Ascending aorta (tissue), 2 donors: ENCODE measurements around the gene PPP1R14D. TPM values are rescaled to one million over a fixed set of nuclear protein-coding genes. Genes with fewer than 3 reads are reported as not detected.

Source experiments
- DNase-seq, 2 donors: peaks; one replicate each; pipeline ENCODE4 v3.0.0-alpha.2; 2019; ENCODE audit warnings: low spot score in 2 of 2
- H3K27ac ChIP-seq, 2 donors: fragments of 200-600 bp; sonication (generic); one replicate each; pipeline ENCODE4 v1.5.1; 2016 to 2017; ENCODE audit warnings: mild to moderate bottlenecking in 1 of 2
- H3K27me3 ChIP-seq: fragments of 200-600 bp; sonication (generic); one replicate; pipeline ENCODE4 v1.5.1; 2017
- H3K36me3 ChIP-seq, 2 donors: fragments of 200-600 bp; sonication (generic); one replicate each; pipeline ENCODE4 v1.5.1; 2016
- H3K4me1 ChIP-seq, 2 donors: fragments of 200-600 bp; sonication (generic); one replicate each; pipeline ENCODE4 v1.5.1; 2016 to 2017; ENCODE audit warnings: mild to moderate bottlenecking in 1 of 2
- H3K4me3 ChIP-seq, 2 donors: fragments of 200-600 bp; sonication (generic); one replicate each; pipeline ENCODE4 v1.5.1; 2016 to 2017; ENCODE audit warnings: mild to moderate bottlenecking in 1 of 2
- H3K9me3 ChIP-seq, 2 donors: fragments of 200-600 bp; sonication (generic); one replicate each; pipeline ENCODE4 v1.5.1; 2016
- intact Hi-C: fragments of 100-400 bp; cut with DNase I; formaldehyde crosslinking; loops from one replicate; pipeline ENCODE4 v1.15.1; 2023
- total RNA-seq: library from RNA; depleted of rRNA; stranded (reverse); fragments of >200 nt; gene quantifications from one replicate; pipeline ENCODE4 v1.1.0, GENCODE V29; 2016
- TF ChIP-seq, protein P1 (sequence below), 3 experiments: fragments of 200-600 bp in 2 of 3; fragments of 450-650 bp in 1 of 3; sonication (generic) in 2 of 3; IDR thresholded peaks; one replicate each; pipeline ENCODE4 v1.5.1; 2016 to 2019; ENCODE audit warnings: antibody characterized with exemption in 3 of 3, mild to moderate bottlenecking in 1 of 3, moderate library complexity in 1 of 3

The PPP1R14D gene
- total RNA-seq, 1 donor from 2014 or later: not detected

DNA sequence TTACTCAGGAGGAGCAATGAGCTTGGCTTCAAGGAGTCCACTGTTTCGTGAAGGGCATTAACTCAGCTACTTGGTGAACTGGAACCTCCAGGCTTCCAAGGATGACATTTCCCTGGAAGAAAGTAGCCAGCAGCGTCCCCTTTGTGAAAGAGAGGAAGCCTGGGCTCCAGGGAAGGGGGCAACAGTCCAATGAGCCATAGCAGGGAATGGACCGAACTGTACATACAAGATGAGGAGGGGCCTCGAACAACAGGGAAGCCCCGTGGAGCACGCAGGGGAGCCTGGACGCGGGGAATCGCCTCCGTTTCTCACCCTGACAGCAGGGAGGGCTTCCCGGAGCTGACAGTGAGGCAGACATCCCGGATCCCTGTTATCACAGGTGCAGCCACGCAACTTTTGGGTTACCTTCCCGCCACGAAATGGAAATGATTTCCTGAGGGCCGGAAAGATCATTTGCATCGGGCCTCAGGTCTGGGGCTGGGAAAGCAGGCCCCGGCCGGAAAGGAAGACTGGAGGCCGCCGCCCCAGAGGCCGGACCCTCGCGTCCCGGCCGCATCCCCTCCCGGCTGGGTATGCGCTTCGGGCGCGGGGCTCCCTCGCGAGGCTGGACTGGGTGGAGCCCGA is 14.9 kb upstream of the PPP1R14D start:
- intact Hi-C loops: no loop called here
- Histone ChIP-seq H3K36me3 (no peaks in the 10 kb centered on the region), H3K27ac (no peak overlapping the region), H3K9me3 (no peaks in the 10 kb centered on the region), H3K4me1 (peaks cover 9 to 11% of the 10 kb centered on the region in 2 donors), H3K4me3 (peak overlapping the region; percentile 60 to 63), H3K27me3 (no peaks in the 10 kb centered on the region)
- TF ChIP-seq, protein P1, sequence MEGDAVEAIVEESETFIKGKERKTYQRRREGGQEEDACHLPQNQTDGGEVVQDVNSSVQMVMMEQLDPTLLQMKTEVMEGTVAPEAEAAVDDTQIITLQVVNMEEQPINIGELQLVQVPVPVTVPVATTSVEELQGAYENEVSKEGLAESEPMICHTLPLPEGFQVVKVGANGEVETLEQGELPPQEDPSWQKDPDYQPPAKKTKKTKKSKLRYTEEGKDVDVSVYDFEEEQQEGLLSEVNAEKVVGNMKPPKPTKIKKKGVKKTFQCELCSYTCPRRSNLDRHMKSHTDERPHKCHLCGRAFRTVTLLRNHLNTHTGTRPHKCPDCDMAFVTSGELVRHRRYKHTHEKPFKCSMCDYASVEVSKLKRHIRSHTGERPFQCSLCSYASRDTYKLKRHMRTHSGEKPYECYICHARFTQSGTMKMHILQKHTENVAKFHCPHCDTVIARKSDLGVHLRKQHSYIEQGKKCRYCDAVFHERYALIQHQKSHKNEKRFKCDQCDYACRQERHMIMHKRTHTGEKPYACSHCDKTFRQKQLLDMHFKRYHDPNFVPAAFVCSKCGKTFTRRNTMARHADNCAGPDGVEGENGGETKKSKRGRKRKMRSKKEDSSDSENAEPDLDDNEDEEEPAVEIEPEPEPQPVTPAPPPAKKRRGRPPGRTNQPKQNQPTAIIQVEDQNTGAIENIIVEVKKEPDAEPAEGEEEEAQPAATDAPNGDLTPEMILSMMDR (IDR thresholded peaks at IDR 0.05): no peak
- no peak for DNase-seq

GRCh38 chr15:40841741-40842140 is 13.2 kb upstream of the PPP1R14D start:
- Histone ChIP-seq H3K36me3 (no peaks in the 10 kb centered on the region), H3K4me1 (peaks cover 9 to 11% of the 10 kb centered on the region in 2 donors), H3K27ac (no peak overlapping the region), H3K9me3 (no peaks in the 10 kb centered on the region), H3K27me3 (no peaks in the 10 kb centered on the region), H3K4me3 (no peak overlapping the region)
- no peak for DNase-seq
- intact Hi-C loops: no loop called here
- TF ChIP-seq, protein P1 (IDR thresholded peaks at IDR 0.05): no peak

- no peak for DNase-seq
- TF ChIP-seq, protein P1 (IDR thresholded peaks at IDR 0.05): no peak
- no peak overlapping the region for H3K27ac ChIP-seq
- intact Hi-C loops: no loop called here
- no peak overlapping the region for H3K4me3 ChIP-seq
- H3K36me3 ChIP-seq: no peaks in the 10 kb centered on the region
- H3K27me3 ChIP-seq: no peaks in the 10 kb centered on the region
- H3K9me3 ChIP-seq: no peaks in the 10 kb centered on the region
- no peaks in the 10 kb centered on the region for H3K4me1 ChIP-seq
Measured at GRCh38 chr15:40838756-40839155, 10.2 kb upstream of the PPP1R14D start.

GRCh38 chr15:40836020-40836419 is 7.5 kb upstream of the PPP1R14D start:
- intact Hi-C loops: no loop called here
- TF ChIP-seq, protein P1 (IDR thresholded peaks at IDR 0.05): no peak
- H3K4me1 ChIP-seq: no peaks in the 10 kb centered on the region
- H3K27me3 ChIP-seq: no peaks in the 10 kb centered on the region
- no peak overlapping the region for H3K27ac ChIP-seq
- H3K4me3 ChIP-seq: no peak overlapping the region
- no peaks in the 10 kb centered on the region for H3K9me3 ChIP-seq
- no peak for DNase-seq
- no peaks in the 10 kb centered on the region for H3K36me3 ChIP-seq

GRCh38 chr15:40832903-40833302 is 4.4 kb upstream of the PPP1R14D start:
- DNase-seq: no peak
- TF ChIP-seq, protein P1 (IDR thresholded peaks at IDR 0.05): no peak
- Histone ChIP-seq H3K27ac (no peak overlapping the region), H3K36me3 (no peaks in the 10 kb centered on the region), H3K4me3 (no peak overlapping the region), H3K4me1 (no peaks in the 10 kb centered on the region), H3K9me3 (no peaks in the 10 kb centered on the region), H3K27me3 (no peaks in the 10 kb centered on the region)
- intact Hi-C loops: no loop called here

DNA sequence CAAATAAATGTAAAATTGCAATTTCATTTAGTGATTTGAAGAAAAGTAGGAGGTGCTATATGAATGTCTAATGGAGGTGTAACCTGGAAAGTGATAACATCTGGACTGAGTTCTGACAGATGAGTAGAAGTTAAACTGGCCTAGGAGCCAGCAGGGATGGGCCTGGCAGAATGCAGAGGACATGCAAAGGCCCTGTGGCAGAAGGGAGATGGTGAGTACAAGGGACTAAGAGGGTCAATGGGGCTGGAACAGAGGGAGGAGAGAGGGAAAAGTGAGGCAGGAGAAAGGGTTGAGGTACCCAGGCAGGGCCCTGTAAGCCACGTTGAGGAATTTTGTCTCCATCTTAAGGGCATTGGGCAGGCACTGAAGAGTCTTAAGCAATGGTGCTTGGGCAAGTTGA is 3.4 kb upstream of the PPP1R14D start:
- no peaks in the 10 kb centered on the region for H3K4me1 ChIP-seq
- H3K27me3 ChIP-seq: no peaks in the 10 kb centered on the region
- intact Hi-C loops: no loop called here
- TF ChIP-seq, protein P1 (IDR thresholded peaks at IDR 0.05): no peak
- no peaks in the 10 kb centered on the region for H3K9me3 ChIP-seq
- H3K36me3 ChIP-seq: no peaks in the 10 kb centered on the region
- no peak overlapping the region for H3K4me3 ChIP-seq
- DNase-seq: no peak
- no peak overlapping the region for H3K27ac ChIP-seq
